GM18873 (cell line): ENCODE data around the gene ARHGAP6.
"Not testable (repeated sequence)": the region's sequence is repeated elsewhere in the genome, so short reads cannot be mapped to it uniquely, and the experiment has no call there.

ENCODE experiments used
- ATAC-seq: cut with Tn5 transposase; IDR thresholded peaks from one replicate; pipeline ENCODE4 v1.9.1; 2021; ENCODE audit warnings: mild to moderate bottlenecking, moderate library complexity, moderate number of reproducible peaks; ENCODE audit not compliant: unreplicated experiment, low FRiP score

ARHGAP6 gene

DNA sequence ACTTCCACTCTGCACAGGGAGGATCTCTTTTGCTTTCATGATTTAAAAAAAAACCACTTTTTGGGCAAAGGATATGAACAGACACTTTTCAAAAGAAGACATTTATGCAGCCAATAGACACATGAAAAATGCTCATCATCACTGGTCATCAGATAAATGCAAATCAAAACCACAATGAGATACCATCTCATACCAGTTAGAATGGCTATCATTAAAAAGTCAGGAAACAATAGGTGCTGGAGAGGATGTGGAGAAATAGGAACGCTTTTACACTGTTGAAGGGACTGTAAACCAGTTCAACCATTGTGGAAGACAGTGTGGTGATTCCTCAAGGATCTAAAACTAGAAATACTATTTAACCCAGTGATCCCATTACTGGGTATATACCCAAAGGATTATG is 87.4 kb downstream of the ARHGAP6 start:
- ATAC-seq, result not testable (repeated sequence)

DNA sequence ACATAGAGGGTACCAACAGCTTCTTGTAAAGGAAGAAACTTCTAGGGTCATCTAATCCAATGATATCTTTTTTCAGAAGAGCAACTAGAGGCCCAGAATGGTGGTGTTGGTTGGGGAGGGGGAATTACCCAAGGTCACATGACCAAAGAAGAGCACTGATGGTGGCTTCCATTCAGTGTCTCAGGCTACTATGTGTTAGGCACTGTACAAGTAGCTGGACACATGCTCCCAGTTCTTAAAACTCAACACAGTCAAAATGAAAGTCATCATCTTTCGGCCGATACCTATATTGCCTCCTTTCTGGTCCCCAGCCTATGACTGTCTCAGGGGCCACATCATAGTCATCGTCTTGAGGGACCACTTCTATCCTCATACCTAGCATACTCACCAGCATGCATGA is 88.1 kb downstream of the ARHGAP6 start:
- ATAC-seq, result peak; percentile 59

DNA sequence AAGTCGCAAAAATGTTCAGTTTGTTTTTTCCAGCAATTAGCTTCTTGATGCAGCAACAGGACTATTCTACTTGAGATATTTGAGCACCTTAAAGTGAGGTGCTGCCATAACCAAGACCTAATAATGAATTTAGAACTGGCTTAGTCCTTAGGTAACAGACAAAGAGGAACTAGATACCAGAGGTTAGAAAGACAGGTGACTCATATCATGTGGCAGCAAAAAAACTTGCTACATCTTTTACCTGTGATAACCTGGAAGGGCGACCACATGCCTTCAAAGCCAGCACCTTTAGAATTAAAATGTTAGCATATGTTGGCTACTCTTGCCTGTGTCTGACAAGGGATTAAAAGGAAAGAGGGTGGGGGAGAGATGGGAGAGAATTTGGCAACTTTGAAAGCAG is 90.4 kb downstream of the ARHGAP6 start:
- ATAC-seq, result no peak

DNA sequence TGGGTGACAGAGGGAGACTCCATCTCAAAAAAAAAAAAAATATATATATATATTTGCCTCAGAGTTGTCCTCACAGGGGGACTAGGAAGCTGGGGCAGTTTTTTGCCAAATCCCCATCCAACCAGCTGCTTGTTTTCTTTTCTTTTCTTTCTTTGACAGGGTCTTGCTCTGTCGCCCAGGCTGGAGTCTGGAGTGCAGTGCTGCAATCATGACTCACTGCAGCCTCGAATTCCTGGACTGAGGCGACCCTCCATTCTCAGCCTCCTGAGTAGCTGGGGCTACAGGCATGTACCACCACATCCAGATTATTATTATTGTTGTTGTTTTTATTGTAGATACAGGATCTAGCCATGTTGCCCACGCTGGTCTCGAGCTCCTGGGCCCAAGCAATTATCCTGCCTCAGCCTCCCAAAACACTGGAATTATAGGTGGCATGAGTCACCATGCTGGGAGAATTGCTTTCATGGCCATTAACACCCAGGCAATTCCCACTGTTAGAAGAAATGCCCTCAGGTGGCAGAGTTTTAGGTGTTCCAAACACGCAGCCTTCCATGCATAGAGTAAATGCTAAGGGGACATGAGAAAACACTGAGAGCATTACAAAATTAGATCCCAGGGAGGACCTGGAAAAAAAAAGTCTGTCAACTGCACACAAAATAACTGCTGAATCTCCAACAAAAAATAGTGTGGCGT is 98.0 kb downstream of the ARHGAP6 start:
- ATAC-seq, result no peak

DNA sequence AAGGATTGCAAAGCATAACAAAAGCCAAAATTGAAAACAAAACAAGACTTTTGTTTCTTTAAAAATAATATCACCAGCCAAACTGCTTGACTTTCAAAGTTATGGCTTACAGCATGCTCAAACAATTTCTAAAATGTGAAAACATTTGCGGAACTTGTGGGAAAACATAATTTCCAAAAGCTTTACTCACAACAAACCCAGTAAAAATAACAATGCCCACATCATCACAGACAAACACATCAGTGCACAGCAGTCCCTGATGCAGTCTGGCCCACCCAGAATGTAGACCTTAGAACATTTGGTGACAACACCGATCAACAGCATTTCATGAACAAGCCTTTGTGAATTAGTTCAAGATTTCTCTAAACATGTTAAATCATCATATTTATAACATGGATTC is 98.9 kb downstream of the ARHGAP6 start:
- ATAC-seq, result no peak

DNA sequence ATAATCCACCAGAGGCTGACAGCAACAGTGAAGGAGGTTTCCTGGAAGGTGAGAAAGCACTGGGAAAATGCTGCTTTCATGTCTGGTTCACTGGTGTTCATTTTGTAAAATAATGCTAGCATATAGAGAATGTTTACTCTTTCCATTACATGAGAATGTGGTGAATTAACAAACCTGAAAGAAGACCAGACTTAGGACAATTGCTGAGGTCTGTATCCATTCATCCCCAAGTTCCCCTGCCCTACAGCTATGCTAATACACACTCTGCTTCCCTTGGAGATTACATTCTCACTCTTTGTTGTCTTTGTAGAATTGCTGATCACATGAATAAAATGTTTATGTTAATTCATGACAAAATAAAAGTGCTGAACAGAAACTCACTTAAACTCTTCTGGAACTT is 99.5 kb downstream of the ARHGAP6 start:
- no peak for ATAC-seq

DNA sequence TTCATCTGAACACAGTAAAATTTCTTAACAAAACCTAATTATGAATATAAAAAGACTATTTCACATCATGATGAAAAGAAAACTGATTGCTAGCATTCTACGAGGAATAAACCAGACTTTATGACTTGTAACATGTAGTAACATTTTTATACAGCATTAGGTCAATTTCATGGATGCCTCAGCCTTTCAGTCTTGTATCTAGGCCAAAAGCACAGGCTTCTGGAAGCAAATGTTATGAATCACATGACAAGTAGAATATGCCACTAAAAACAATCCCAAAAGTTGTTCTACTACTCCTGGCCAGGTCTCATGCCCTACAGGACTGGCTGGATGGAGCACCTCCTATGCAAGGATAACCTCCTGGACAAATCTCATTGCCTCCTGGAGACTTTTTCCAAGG is 101.2 kb downstream of the ARHGAP6 start:
- ATAC-seq, result no peak

DNA sequence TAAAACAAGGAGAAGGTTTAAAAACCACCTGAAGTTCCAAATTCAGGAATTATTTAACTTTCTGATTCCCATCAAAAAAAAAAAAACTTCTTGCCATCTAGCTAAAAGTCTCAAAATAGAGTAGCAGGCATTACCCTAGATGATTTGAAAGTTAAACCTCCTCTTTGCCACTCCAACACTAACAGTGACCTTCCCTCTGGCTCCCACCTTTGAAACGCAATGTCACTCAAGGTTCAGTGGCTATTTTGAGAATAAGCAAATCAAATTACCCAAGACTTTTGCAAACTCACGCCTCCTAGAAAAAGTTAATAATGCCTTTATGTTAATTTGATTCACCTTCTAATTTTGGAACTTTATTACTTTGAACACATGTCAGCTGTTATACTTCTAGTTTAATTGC is 103.2 kb downstream of the ARHGAP6 start:
- ATAC-seq, result no peak

DNA sequence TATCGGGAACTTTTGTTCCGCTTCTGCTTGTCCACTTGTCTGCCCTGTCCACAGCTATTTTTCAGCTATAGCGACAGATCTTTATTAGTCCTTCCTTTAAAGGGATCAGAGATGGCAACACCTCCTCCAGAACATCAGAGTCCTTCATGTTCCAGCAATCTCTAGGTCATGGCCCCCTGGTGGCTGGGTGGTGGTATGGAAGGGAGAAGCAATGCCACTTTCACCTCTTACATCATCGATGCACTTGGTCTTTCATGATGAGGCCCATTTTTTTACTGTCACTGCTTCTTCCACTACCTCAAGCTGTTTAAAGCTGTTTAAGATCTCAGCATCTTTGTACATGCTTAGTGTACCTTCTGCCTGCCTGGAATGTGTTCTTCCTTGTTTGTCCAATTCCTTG is 106.7 kb downstream of the ARHGAP6 start:
- no peak for ATAC-seq

DNA sequence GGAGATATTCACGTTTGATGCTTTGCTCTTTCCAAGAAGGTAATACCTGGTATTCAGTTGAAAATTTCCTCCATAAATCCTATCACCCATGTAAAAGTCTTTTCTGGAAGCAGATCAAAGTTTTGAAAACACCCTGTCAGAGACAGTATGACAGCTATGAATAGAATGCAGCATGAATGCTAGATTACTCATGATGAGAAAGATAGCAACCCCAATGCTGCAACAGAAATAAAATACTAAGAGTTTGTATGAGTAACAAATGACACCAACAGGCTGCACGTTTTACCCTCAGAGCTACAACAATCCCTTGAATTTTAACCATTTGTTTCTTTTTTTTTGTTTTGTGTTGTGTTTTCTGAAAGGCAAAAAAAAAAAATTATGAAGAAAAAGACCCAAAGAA is 108.6 kb downstream of the ARHGAP6 start:
- no peak for ATAC-seq

DNA sequence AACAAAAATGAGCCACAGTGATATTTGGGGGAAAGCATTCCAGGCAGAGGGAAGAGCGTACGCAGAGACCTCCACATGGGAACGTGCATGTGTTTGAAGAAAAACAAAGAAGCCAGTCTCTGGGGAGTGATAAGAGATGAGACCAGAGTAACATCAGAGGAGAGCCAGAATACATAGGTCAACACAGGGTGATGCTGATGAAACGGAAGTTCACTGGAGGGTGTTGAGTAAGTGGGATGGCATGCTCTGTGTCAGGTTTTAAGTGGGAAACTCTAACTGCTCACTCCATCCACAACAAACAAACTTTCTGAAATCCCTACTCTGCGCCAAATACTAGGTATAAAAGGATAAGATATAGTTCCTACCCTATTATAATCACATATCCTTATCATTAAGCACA is 110.0 kb downstream of the ARHGAP6 start:
- ATAC-seq, result no peak

DNA sequence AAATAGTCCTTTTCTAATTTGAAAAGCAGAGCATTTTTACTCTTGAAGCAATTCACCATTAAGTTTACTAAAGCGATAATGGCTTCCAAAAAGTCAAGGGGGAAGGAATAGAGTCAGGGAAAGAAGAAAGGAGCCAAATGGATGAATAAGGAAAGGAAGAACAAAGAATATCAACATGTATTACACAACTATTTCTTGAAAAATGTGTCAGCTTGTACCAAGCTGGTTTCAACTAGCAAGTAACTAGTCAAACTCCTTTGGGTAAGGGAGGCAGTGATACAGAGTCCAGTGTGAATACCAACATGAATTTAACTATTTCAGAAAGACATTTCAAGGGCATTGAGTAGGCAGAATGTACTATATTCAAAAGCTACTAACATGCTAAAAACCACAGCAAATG is 112.1 kb downstream of the ARHGAP6 start:
- ATAC-seq, result no peak

DNA sequence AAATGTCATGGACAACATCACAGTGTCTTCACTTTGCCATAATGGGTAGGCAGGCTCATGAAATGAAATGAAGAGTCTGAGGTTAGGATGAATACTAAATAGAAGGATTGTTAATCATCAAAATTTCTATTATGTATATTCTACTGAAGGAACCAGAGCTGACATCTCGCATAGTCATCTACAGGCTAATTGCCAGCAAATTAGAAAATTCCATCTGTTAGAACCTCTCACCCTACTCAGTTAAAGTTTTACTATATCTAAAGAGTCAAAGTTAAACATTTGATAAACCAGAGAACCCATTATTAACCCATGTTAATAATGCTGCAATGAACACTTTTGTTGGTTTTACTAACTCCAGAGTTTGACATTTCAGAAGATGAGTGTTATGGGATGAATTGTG is 114.6 kb downstream of the ARHGAP6 start:
- no peak for ATAC-seq

DNA sequence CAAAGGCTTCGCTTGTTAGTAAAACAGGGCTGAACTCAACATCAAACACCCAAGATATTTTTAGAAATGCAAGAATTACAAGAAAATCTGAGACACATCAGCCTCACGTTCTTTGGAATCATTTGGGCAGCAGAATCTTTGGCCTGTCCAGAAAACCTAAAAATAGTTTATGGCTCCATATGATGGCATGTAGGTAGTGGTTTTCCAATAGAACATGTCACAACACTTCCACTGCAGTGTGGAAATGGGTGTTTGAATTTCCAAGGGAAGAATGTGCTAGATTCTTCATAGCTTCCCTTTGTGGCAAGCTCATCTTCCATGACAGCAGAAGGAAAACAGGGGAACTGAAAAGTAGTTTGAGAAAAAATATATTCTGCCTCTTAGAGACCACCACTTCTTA is 118.8 kb downstream of the ARHGAP6 start:
- no peak for ATAC-seq

DNA sequence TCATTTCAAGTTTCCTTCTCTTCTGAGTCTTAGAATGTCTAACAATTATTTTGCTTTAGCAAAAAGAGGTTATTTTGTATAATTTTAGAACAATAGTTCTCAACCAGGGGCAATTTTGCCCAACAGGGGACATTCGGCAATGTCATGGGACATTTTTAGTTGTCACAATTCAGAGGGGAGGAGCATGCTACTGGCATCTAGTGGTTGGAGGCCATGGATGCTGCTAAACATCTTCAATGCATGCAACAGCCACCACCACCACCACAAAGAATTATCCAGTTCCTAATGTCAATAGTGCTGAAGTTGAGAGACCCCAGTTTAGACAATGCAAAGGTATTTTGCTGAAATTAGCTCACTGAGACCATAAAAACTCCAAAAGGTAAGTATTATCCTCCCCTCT is 122.5 kb downstream of the ARHGAP6 start:
- ATAC-seq, result no peak

DNA sequence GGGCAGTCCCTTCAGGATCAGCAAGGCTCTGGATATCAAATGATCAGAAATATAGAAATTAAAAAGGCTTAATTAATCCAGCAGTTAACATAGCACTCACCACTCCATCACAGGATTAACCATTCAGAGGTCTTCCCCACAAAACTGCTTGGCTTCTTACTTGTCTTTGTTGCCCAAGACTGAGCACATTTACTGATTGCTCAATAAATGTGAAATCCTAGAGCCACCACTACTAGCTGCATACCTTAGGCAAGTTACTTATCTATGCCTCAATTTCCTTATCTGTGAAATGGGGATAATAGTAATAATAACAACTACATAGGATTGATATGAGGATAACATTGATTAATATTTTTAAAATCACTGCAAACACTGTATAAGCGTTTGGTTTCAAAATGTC is 124.2 kb downstream of the ARHGAP6 start:
- ATAC-seq, result no peak

DNA sequence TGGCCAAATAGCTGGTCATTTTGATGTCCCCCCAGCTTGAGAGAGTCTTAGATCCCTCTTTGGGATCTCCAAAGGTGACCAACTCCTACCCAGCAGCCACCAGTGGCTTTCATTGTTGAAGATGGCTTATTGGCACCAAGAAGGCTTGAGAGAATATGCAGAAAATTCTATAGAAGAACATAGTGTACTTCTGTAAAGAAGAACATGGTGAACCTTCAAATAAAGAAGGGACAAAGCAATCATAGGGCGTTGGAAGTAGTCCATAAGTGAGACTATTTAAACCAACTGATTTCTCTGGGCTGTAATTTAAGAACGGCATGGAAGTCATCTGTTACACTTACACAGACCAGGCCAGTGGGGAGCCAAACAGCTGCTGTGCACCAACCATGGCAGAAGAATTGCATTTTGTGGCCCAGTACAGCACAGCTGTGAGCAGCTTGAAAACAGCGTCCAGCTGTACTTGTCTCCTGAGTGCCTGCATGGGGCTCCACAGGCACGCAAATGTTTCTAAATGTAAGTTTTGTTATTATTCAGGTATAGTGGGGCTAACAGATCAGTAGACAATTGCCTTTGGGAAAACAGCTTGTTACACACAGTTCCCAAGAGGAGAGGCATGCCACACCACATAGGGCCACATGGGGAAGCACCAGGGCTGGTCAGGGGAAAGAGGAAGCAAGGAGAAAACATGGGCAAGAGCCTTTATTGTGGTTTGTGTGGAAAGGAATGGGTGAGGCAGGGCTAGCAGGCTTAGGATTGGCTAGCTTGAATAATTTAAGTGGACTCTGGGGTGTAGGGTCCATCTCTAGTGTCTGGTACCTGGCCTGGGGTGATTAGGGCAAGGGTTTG is 125.0 kb downstream of the ARHGAP6 start:
- peak; percentile 81 for ATAC-seq

DNA sequence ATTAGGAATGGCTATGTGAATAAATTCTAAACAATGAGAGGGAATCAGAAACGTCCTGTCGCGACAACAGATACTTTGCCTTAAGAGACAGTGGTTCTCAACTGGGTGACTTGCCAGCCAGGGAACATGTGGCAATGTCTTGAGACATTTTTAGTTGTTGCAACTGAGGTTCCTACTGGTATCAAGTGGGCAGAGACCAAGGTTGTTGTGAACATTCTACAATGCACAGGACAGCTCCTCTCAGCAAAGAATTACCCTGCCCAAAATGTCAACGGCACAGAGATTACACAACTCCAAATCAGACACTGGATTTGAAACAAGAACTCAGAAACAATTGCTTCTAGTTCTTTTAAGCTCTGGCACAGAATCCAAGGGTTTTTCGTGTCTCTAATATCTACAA is 128.6 kb downstream of the ARHGAP6 start:
- no peak for ATAC-seq

DNA sequence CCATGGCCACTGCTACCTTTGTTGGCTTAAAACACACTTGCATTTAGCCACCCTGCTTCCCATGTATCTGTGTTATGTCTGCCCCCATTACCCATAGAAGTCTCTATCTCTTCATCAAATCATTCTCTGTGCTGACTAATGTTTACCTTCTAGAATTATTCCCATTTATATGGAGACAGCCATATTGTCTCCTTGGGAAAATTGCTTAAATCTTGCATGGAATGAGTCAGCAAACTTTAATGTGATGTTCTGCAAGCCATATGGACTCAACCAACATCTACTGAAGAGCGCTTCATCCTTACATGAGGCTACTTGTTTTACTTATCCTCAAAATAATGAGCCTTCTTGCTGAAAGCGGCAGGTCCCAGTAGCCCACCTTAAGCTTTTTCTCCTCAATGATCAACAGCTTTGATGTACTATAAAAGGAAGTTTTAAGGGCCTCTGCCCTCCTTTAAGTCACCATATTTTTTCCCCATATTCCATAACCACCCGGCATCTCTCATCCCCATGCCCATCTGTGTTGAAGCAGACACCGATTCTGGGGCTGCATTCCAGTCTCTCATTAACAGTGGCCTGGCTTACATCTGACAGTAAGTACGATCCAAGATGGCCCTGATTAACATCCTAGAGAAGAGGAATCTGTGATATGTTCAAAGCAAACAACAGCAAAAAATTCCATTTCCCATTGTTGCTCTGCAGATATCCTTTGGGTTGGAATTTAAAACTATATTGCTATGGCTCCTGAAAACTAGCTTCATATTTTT is 130.4 kb downstream of the ARHGAP6 start:
- no peak for ATAC-seq

DNA sequence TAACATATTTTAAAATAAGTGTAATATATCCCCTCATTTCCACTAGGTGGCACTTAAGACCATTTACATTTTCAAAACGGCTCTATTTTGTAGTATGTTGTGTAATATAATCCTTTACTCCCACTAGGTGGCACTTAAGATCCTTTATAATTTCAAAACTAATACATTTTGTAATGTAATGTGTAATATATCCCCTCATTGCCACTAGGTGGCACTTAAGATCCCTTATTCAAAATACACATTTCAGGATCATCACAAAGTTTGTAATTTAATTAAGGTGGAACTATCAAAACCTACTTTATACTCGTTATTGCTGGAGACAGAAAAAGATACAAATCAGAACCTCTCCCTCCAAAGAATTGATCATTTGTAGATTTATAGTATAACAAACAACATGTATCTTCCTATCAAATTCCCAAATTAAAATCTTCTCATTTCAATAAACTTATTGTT is 132.5 kb downstream of the ARHGAP6 start:
- peak; percentile 89 for ATAC-seq
